HEK293 (cell line): Measurements from ENCODE around the gene MLH1.

Experiments
- ATF2 ChIP-seq: fragments of 450-650 bp; formaldehyde crosslinking; IDR thresholded peaks from 2 replicates; pipeline ENCODE4 v1.5.1; 2016; ENCODE audit warnings: missing biosample characterization, missing genetic modification characterization, low read depth
- BCL11A ChIP-seq: fragments of 450-650 bp; formaldehyde crosslinking; IDR thresholded peaks from 2 replicates; pipeline ENCODE4 v1.5.1; 2016; ENCODE audit warnings: low read depth, missing biosample characterization, missing genetic modification characterization
- FEZF1 ChIP-seq: fragments of 450-650 bp; formaldehyde crosslinking; IDR thresholded peaks from 2 replicates; pipeline ENCODE4 v1.5.1; 2016; ENCODE audit warnings: missing biosample characterization, missing genetic modification characterization
- HIC1 ChIP-seq: fragments of 450-650 bp; formaldehyde crosslinking; IDR thresholded peaks from 2 replicates; pipeline ENCODE4 v1.5.1; 2016; ENCODE audit warnings: missing biosample characterization, missing genetic modification characterization
- HOXD13 ChIP-seq: sonication (generic); formaldehyde crosslinking; IDR thresholded peaks from 2 replicates; pipeline ENCODE4 v1.8.0; 2022; ENCODE audit warnings: missing genetic modification reagents, borderline replicate concordance
- KLF8 ChIP-seq: fragments of 450-650 bp; formaldehyde crosslinking; IDR thresholded peaks from 2 replicates; pipeline ENCODE4 v1.5.1; 2016; ENCODE audit warnings: missing biosample characterization, missing genetic modification characterization
- PRDM2 ChIP-seq: fragments of 450-650 bp; formaldehyde crosslinking; IDR thresholded peaks from 2 replicates; pipeline ENCODE4 v1.5.1; 2016; ENCODE audit warnings: missing biosample characterization, missing genetic modification characterization, borderline replicate concordance
- WT1 ChIP-seq: fragments of 450-650 bp; formaldehyde crosslinking; IDR thresholded peaks from 2 replicates; pipeline ENCODE4 v1.5.1; 2016; ENCODE audit warnings: missing biosample characterization, missing genetic modification characterization
- ZBTB11 ChIP-seq: fragments of 450-650 bp; formaldehyde crosslinking; conservative IDR thresholded peaks from 2 replicates; pipeline ENCODE4 v1.5.1; 2016; ENCODE audit warnings: low read depth, missing biosample characterization, missing genetic modification characterization
- ZBTB8A ChIP-seq: fragments of 450-650 bp; formaldehyde crosslinking; IDR thresholded peaks from 2 replicates; pipeline ENCODE4 v1.5.1; 2016; ENCODE audit warnings: missing biosample characterization, missing genetic modification characterization
- ZFP37 ChIP-seq: fragments of 450-650 bp; formaldehyde crosslinking; IDR thresholded peaks from 2 replicates; pipeline ENCODE4 v1.5.1; 2016; ENCODE audit warnings: missing biosample characterization, missing genetic modification characterization
- ZNF133 ChIP-seq: fragments of 450-650 bp; formaldehyde crosslinking; IDR thresholded peaks from 2 replicates; pipeline ENCODE4 v1.5.1; 2016; ENCODE audit warnings: missing biosample characterization, missing genetic modification characterization
- ZNF16 ChIP-seq: fragments of 450-650 bp; formaldehyde crosslinking; IDR thresholded peaks from 2 replicates; pipeline ENCODE4 v1.5.1; 2016; ENCODE audit warnings: low read depth, missing biosample characterization, missing genetic modification characterization
- ZNF174 ChIP-seq: fragments of 450-650 bp; formaldehyde crosslinking; IDR thresholded peaks from 2 replicates; pipeline ENCODE4 v1.5.0; 2017; ENCODE audit warnings: missing biosample characterization, mild to moderate bottlenecking, missing genetic modification characterization
- ZNF18 ChIP-seq: fragments of 450-650 bp; formaldehyde crosslinking; IDR thresholded peaks from 2 replicates; pipeline ENCODE4 v1.5.1; 2016; ENCODE audit warnings: missing biosample characterization, missing genetic modification characterization
- ZNF335 ChIP-seq: fragments of 450-650 bp; formaldehyde crosslinking; conservative IDR thresholded peaks from 2 replicates; pipeline ENCODE4 v1.5.1; 2016; ENCODE audit warnings: missing biosample characterization, missing genetic modification characterization
- ZNF37A ChIP-seq: fragments of 450-650 bp; IDR thresholded peaks from 2 replicates; pipeline ENCODE4 v1.5.1; 2018; ENCODE audit warnings: missing biosample characterization, missing genetic modification characterization
- ZNF48 ChIP-seq: fragments of 450-650 bp; formaldehyde crosslinking; IDR thresholded peaks from 2 replicates; pipeline ENCODE4 v1.5.1; 2016; ENCODE audit warnings: missing biosample characterization, missing genetic modification characterization
- ZNF549 ChIP-seq: fragments of 450-650 bp; IDR thresholded peaks from 2 replicates; pipeline ENCODE4 v1.5.1; 2018; ENCODE audit warnings: missing biosample characterization, missing genetic modification characterization, mild to moderate bottlenecking, inconsistent platforms, moderate library complexity
- ZNF580 ChIP-seq: fragments of 450-650 bp; formaldehyde crosslinking; IDR thresholded peaks from 2 replicates; pipeline ENCODE4 v1.5.1; 2016; ENCODE audit warnings: missing biosample characterization, missing genetic modification characterization
- ZNF692 ChIP-seq: fragments of 450-650 bp; formaldehyde crosslinking; IDR thresholded peaks from 2 replicates; pipeline ENCODE4 v1.5.1; 2016; ENCODE audit warnings: missing biosample characterization, missing genetic modification characterization
- ZNF701 ChIP-seq: fragments of 450-650 bp; formaldehyde crosslinking; IDR thresholded peaks from 2 replicates; pipeline ENCODE4 v1.5.1; 2016; ENCODE audit warnings: missing biosample characterization, missing genetic modification characterization
- ZNF830 ChIP-seq: fragments of 450-650 bp; IDR thresholded peaks from 2 replicates; pipeline ENCODE4 v1.5.0; 2018; ENCODE audit warnings: missing biosample characterization, missing genetic modification characterization, low read depth, mild to moderate bottlenecking, moderate library complexity

MLH1 gene

GRCh38 chr3:36992806-36993325, 452 bp upstream of the MLH1 start, which contains the start of gene EPM2AIP1 (continued):
- TF ChIP-seq ZBTB11 (no peak), ZNF335 (tag by site-specific recombination) (peak; percentile 61), ZNF701 (no peak), HOXD13 (CRISPR knock-in tag) (no peak), WT1 (tag by site-specific recombination) (peak; percentile 32; the same call in 1 of the 2 replicates), ZNF18 (no peak), ZNF549 (tag by site-specific recombination) (no peak), ATF2 (tag by site-specific recombination) (no peak), KLF8 (tag by site-specific recombination) (0 out of 2 replicates have a peak, but pooled peaks have one; percentile 6), FEZF1 (tag by site-specific recombination) (no peak), ZNF830 (tag by site-specific recombination) (no peak), PRDM2 (no peak), HIC1 (tag by site-specific recombination) (no peak), ZNF174 (no peak), ZNF692 (tag by site-specific recombination) (peak; percentile 65), ZNF580 (tag by site-specific recombination) (peak; percentile 28; the same call in 1 of the 2 replicates), ZNF133 (tag by site-specific recombination) (no peak), BCL11A (tag by site-specific recombination) (no peak), ZBTB8A (tag by site-specific recombination) (peak; percentile 38; the same call in 1 of the 2 replicates), ZNF48 (tag by site-specific recombination) (no peak), ZNF37A (tag by site-specific recombination) (no peak), ZNF16 (tag by site-specific recombination) (no peak), ZFP37 (tag by site-specific recombination) (peak; percentile 36; the same call in 1 of the 2 replicates)
